HG03469 (cell line): ENCODE data around the gene NLRP7.

Experiments used
- ATAC-seq: cut with Tn5 transposase; IDR thresholded peaks from one replicate; pipeline ENCODE4 v1.9.1; 2021; ENCODE audit warnings: mild to moderate bottlenecking, moderate library complexity, moderate number of reproducible peaks; ENCODE audit not compliant: unreplicated experiment

NLRP7 gene

DNA sequence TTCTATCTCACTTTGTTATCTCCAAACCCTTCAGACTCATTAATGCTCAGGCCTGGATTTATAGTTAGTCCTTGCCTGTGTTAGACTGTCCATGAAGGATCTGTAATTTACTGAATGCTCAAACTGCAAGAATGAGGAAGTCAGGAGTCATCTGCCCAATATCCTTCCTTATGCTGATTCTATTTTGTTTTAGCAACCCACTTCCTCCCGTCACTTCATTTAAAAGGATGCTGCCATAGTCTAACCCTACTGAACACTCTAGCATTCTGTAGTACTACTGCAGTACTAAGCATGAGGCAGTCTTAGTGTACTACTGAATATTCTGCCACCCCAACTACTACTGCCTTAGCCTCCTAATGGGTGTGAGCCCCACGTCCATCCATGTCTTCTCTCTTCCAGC lies 71.8 kb downstream of the NLRP7 start:
- no peak for ATAC-seq

DNA sequence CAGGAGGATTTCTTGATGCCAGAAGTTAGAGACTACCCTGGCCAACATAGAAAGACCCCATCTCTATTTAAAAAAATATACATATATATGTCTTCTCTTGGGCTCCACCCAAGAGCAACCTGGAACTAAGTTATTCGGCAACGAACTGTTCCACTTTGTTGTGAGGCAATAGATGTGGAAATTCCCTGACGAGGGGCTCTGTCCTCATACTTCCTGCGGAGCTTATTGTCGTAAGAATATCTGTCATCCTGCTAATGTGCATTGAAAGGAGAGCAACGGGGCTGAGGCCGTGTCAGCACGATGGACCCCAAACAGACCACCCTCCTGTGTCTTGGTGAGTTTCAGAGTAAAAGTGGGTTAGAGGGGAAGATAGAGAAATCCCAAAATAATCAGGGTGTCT lies 73.3 kb downstream of the NLRP7 start, which contains the start of gene FCAR:
Gene FCAR (plus strand): TSS at position 246 of the 400 bp plus-strand sequence. CDS start 55 bp downstream, at position 301.
- no peak for ATAC-seq
